WTC11 (cell line): ENCODE measurements around the gene FLRT3.

Source experiments
- ATF2 ChIP-seq: sonication (generic); formaldehyde crosslinking; IDR thresholded peaks from 2 replicates; pipeline ENCODE4 v1.8.1; 2022; ENCODE audit warnings: low read depth, missing genetic modification reagents, borderline replicate concordance
- CTCF ChIP-seq: fragments of 200-600 bp; IDR thresholded peaks from 2 replicates; pipeline ENCODE4 v1.8.0; 2022; ENCODE audit warnings: antibody characterized with exemption
- NR2C2 ChIP-seq: sonication (generic); formaldehyde crosslinking; IDR thresholded peaks from 2 replicates; pipeline ENCODE4 v1.8.0; 2022; ENCODE audit warnings: mild to moderate bottlenecking, missing genetic modification reagents

GRCh38 chr20:14299831-14300230 is 37.6 kb downstream of the FLRT3 start:
- no peak for TF ChIP-seq ATF2 (CRISPR knock-in tag)
- no peak for TF ChIP-seq CTCF
- TF ChIP-seq NR2C2 = no peak
